ENCODE data around the gene SLC26A9. TPM values are rescaled to one million over a fixed set of nuclear protein-coding genes. Genes with fewer than 3 reads are reported as not detected.
A peak's percentile ranks its signal among the peaks of the same experiment; 100 is the strongest.

Gene SLC26A9
- total and polyA plus RNA-seq, 9 donors = 0.07 to 6.7 (median 0.11) TPM; not detected in 3

- no peak for DNase-seq
- TF ChIP-seq POLR2A (IDR thresholded peaks at IDR 0.05) (no peak), EP300 (IDR thresholded peaks at IDR 0.05) (no peak)
- TF ChIP-seq, protein P1, sequence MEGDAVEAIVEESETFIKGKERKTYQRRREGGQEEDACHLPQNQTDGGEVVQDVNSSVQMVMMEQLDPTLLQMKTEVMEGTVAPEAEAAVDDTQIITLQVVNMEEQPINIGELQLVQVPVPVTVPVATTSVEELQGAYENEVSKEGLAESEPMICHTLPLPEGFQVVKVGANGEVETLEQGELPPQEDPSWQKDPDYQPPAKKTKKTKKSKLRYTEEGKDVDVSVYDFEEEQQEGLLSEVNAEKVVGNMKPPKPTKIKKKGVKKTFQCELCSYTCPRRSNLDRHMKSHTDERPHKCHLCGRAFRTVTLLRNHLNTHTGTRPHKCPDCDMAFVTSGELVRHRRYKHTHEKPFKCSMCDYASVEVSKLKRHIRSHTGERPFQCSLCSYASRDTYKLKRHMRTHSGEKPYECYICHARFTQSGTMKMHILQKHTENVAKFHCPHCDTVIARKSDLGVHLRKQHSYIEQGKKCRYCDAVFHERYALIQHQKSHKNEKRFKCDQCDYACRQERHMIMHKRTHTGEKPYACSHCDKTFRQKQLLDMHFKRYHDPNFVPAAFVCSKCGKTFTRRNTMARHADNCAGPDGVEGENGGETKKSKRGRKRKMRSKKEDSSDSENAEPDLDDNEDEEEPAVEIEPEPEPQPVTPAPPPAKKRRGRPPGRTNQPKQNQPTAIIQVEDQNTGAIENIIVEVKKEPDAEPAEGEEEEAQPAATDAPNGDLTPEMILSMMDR (IDR thresholded peaks at IDR 0.05) = no peak
- H3K27me3 ChIP-seq = no peaks in the 10 kb centered on the region
- no peaks in the 10 kb centered on the region for H3K36me3 ChIP-seq
- no peak overlapping the region for H3K4me3 ChIP-seq
- H3K4me1 ChIP-seq (ENCODE audit: insufficient read depth) = peaks cover 4% of the 10 kb centered on the region
- intact Hi-C loops (cut with DNase I) = loop anchor here (5.0 to 10.0 kb wide), 4 partner anchors 64 to 317 kb away; no protein-coding TSS in a partner anchor
- H3K9me3 ChIP-seq = no peaks in the 10 kb centered on the region
- no peak overlapping the region for H3K27ac ChIP-seq
- 73 to 79% (median 74%) methylated on average over 6 of the region's 6 CpGs for WGBS, 3 donors
Measured at GRCh38 chr1:205979301-205979700, 36.0 kb upstream of the SLC26A9 start.

DNA sequence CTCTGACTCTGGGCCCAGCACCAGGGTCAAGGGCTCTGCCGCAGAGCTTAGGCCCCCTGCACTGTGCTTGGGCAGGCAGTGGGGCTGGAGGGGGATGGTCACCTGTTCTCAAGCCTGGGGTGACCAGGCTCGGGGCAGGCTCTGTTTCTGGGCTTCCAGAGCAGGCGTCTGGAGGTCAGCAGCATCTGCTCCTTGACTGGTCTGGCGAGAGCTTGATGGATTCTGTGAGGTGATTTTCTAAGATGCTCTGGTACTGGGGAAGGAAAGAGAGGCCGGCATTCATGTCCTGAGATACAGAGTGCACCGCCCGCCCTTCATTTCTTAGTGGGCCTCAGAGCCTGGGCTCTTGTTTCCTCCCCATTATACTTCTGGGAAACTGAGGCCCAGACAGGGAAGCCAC lies 35.4 kb upstream of the SLC26A9 start:
- Histone ChIP-seq H3K36me3 (no peaks in the 10 kb centered on the region), H3K9me3 (no peaks in the 10 kb centered on the region), H3K4me3 (no peak overlapping the region), H3K4me1 (ENCODE audit: insufficient read depth) (peaks cover 4% of the 10 kb centered on the region), H3K27ac (no peak overlapping the region), H3K27me3 (no peaks in the 10 kb centered on the region)
- WGBS, 3 donors = 78 to 86% (median 81%) methylated on average over 7 of the region's 7 CpGs
- intact Hi-C loops (cut with DNase I) = loop anchor here (5.0 to 10.0 kb wide), 4 partner anchors 64 to 316 kb away; no protein-coding TSS in a partner anchor
- no peak for DNase-seq
- TF ChIP-seq, protein P1 (IDR thresholded peaks at IDR 0.05) = no peak
- no peak for TF ChIP-seq POLR2A (IDR thresholded peaks at IDR 0.05)

- no peaks in the 10 kb centered on the region for H3K36me3 ChIP-seq
- intact Hi-C loops (cut with DNase I) = loop anchor here (2.0 to 10.0 kb wide), 5 partner anchors 63 to 315 kb away; no protein-coding TSS in a partner anchor
- no peaks in the 10 kb centered on the region for H3K27me3 ChIP-seq
- TF ChIP-seq EP300 (IDR thresholded peaks at IDR 0.05) = no peak
- TF ChIP-seq, protein P1 (IDR thresholded peaks at IDR 0.05) = peak; percentile 80 to 91 (median 87)
- TF ChIP-seq POLR2A (IDR thresholded peaks at IDR 0.05) = no peak
- WGBS, 3 donors = 88 to 96% (median 95%) methylated on average over 2 of the region's 2 CpGs
- no peaks in the 10 kb centered on the region for H3K9me3 ChIP-seq
- no peak overlapping the region for H3K4me3 ChIP-seq
- DNase-seq = peak; percentile 67 to 86 (median 78)
- no peak overlapping the region for H3K27ac ChIP-seq
- H3K4me1 ChIP-seq (ENCODE audit: insufficient read depth) = peaks cover 4% of the 10 kb centered on the region
Measured at GRCh38 chr1:205977402-205978014, 34.3 kb upstream of the SLC26A9 start.

DNA sequence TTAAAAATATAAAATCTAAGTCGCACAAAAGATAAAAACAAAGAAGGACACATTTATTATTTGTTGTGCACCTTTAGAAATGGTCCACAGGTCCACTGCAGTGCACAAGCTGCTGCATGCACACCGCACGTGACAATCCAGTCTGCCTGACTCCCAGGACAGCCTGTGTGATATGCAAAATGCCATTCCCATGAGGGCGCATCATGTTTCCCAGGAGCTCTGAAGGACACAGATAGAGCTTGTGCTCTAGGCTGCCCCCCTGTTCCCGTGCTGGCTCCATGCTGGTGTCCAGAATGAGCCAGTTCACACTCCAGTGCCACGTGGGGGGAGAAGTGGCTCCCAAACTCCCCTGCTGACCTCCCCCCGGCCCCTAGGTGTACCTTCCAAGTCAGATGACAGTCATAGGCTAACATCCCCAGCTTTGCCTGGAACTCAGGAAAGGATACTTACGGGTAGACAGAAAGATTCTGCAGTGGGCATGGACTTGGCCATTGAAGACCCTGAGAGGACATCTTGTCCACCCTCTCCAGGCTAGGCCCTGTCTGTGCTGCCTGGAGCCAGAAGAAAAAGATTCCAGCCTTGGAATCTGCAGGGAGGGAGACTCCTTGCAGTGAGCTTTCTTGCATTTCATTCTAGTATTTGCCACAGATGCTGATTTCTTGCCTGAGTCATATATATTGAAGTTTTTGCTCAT lies 33.6 kb upstream of the SLC26A9 start:
- H3K4me1 ChIP-seq (ENCODE audit: insufficient read depth) = peaks cover 4% of the 10 kb centered on the region
- no peaks in the 10 kb centered on the region for H3K9me3 ChIP-seq
- 39 to 40% (median 39%) methylated on average over 8 of the region's 8 CpGs for WGBS, 3 donors
- H3K4me3 ChIP-seq = no peak overlapping the region
- no peaks in the 10 kb centered on the region for H3K27me3 ChIP-seq
- no peaks in the 10 kb centered on the region for H3K36me3 ChIP-seq
- DNase-seq = peak in 1 of 5 donors; percentile 27
- TF ChIP-seq, protein P1 (IDR thresholded peaks at IDR 0.05) = no peak
- TF ChIP-seq POLR2A (IDR thresholded peaks at IDR 0.05) (no peak), EP300 (IDR thresholded peaks at IDR 0.05) (no peak)
- intact Hi-C loops (cut with DNase I) = loop anchor here (2.0 to 10.0 kb wide), 5 partner anchors 62 to 315 kb away; no protein-coding TSS in a partner anchor
- no peak overlapping the region for H3K27ac ChIP-seq

All from ovary (tissue), 9 donors.